T-cell (primary cell): ENCODE measurements around the gene TMEM250. TPM values are rescaled to one million over a fixed set of nuclear protein-coding genes. Genes with fewer than 3 reads are reported as not detected.
"Not testable (repeated sequence)": the region's sequence is repeated elsewhere in the genome, so short reads cannot be mapped to it uniquely, and the experiment has no call there.

Source experiments
- ATAC-seq, 4 experiments: fragments of 200-7000 bp in 3 of 4; fragments of 150-1000 bp in 1 of 4; cut with Tn5 transposase; replicated peaks in 1 of 4; 1 replicate in 3 of 4; 2 replicates in 1 of 4; pipeline ENCODE4 v1.10.0; 2021; ENCODE audit warnings: moderate library complexity in 3 of 4, mild to moderate bottlenecking in 2 of 4, moderate number of reproducible peaks in 1 of 4
- CTCF ChIA-PET, 2 donors: fragments of 300-600 bp; sonication (Branson Sonifier 250); formaldehyde crosslinking; loops; one replicate each; lab custom pipeline; 2022; ENCODE audit warnings: antibody characterized with exemption in 2 of 2; lab: Charles Lee
- POLR2A ChIA-PET, 2 donors: fragments of 300-600 bp; sonication (Branson Sonifier 250); formaldehyde crosslinking; loops; one replicate each; lab custom pipeline; 2022; ENCODE audit warnings: antibody characterized with exemption in 2 of 2; lab: Charles Lee
- DNase-seq, 35 experiments: peaks; one replicate each; pipeline versions ENCODE4 v3.0.0 to v3.0.0-alpha.2; 2013 to 2023
- H3K27ac ChIP-seq: one replicate; pipeline ENCODE4 v1.5.1; 2013; ENCODE audit warnings: low read length
- H3K27me3 ChIP-seq, 2 experiments: replicated peaks in 1 of 2; 1 replicate in 1 of 2; 2 replicates in 1 of 2; pipeline versions ENCODE4 v1.6.1 to v1.7.0; 2013; ENCODE audit warnings: low read length in 1 of 2, mixed read lengths in 1 of 2; ENCODE audit not compliant: control insufficient read depth in 2 of 2, insufficient read depth in 2 of 2; ENCODE audit errors: extremely low read depth in 1 of 2
- H3K36me3 ChIP-seq, 2 donors: 1 replicate in 1 of 2; 2 replicates in 1 of 2; pipeline versions ENCODE4 v1.6.1 to v1.7.0; 2013; ENCODE audit warnings: low read length in 1 of 2; ENCODE audit not compliant: control insufficient read depth in 2 of 2, insufficient read depth in 1 of 2; ENCODE audit errors: extremely low read depth in 1 of 2
- H3K4me1 ChIP-seq, 2 experiments: 1 replicate in 1 of 2; 2 replicates in 1 of 2; pipeline versions ENCODE4 v1.6.1 to v1.7.0; 2013; ENCODE audit warnings: low read length in 2 of 2, mixed read lengths in 1 of 2; ENCODE audit not compliant: insufficient read depth in 2 of 2, control insufficient read depth in 1 of 2; ENCODE audit errors: extremely low read depth in 1 of 2
- H3K4me3 ChIP-seq, 2 donors: 1 replicate in 1 of 2; 2 replicates in 1 of 2; pipeline versions ENCODE4 v1.5.1 to v1.7.0; 2013; ENCODE audit warnings: mild to moderate bottlenecking in 2 of 2, low read length in 1 of 2, moderate library complexity in 1 of 2; ENCODE audit not compliant: control insufficient read depth in 1 of 2; ENCODE audit errors: extremely low read depth in 1 of 2
- H3K9me3 ChIP-seq: 2 replicates; pipeline ENCODE4 v1.7.0; 2013
- H3K27ac Mint-ChIP-seq, 2 donors: one replicate each; pipeline ENCODE4 v1.8.0; 2020 to 2021; ENCODE audit warnings: mild to moderate bottlenecking in 2 of 2, mixed read lengths in 2 of 2
- H3K27me3 Mint-ChIP-seq, 2 donors: one replicate each; pipeline ENCODE4 v1.8.0; 2021 to 2022; ENCODE audit warnings: mixed read lengths in 2 of 2
- H3K36me3 Mint-ChIP-seq: one replicate; pipeline ENCODE4 v1.8.0; 2021; ENCODE audit warnings: mixed read lengths
- H3K4me1 Mint-ChIP-seq, 3 donors: one replicate each; pipeline ENCODE4 v1.8.0; 2020 to 2022; ENCODE audit warnings: mixed read lengths in 3 of 3, mild to moderate bottlenecking in 1 of 3
- H3K4me3 Mint-ChIP-seq, 3 donors: one replicate each; pipeline ENCODE4 v1.8.0; 2020 to 2022; ENCODE audit warnings: mild to moderate bottlenecking in 3 of 3, mixed read lengths in 3 of 3, moderate library complexity in 3 of 3
- H3K9me3 Mint-ChIP-seq, 3 donors: one replicate each; pipeline ENCODE4 v1.8.0; 2020 to 2022; ENCODE audit warnings: mixed read lengths in 3 of 3
- WGBS: methylation state at CpG from one replicate; pipeline ENCODE4 v1.1.5; 2013; ENCODE audit warnings: missing lambda C conversion rate; ENCODE audit not compliant: insufficient coverage; 5-methylcytosine and 5-hydroxymethylcytosine counted together
- total RNA-seq, 35 experiments: library from RNA in 6 of 35; stranded (reverse) in 6 of 35; fragments of 120-200 nt in 1 of 35; gene quantifications; one replicate each; pipeline versions ENCODE4 v1.2.1 to v1.2.4 and lab custom pipeline; 2013 to 2026

Gene TMEM250
- total RNA-seq, 5 donors from 2014 or later (not counting 1 experiment from before 2014, with no cell fraction given): 21.0 to 77.9 (median 63.0) TPM

GRCh38 chr9:136152543-136152866 is 33.8 kb upstream of the TMEM250 start:
- no peaks in the 10 kb centered on the region for H3K4me1 ChIP-seq
- H3K4me3 ChIP-seq: no peak overlapping the region
- peaks cover 0 to 37% of the 10 kb centered on the region in 2 experiments for H3K27me3 ChIP-seq
- ATAC-seq (no peak), DNase-seq (no peak)
- no peaks in the 10 kb centered on the region for H3K9me3 ChIP-seq
- CTCF ChIA-PET: no interaction called here
- no peak overlapping the region for H3K27ac ChIP-seq
- no peak overlapping the region for H3K27ac Mint-ChIP-seq
- 77% methylated on average over 4 of the region's 4 CpGs for WGBS
- POLR2A ChIA-PET: no interaction called here
- H3K9me3 Mint-ChIP-seq: no peaks in the 10 kb centered on the region
- H3K27me3 Mint-ChIP-seq: peaks cover 6 to 12% of the 10 kb centered on the region in 2 donors
- no peaks in the 10 kb centered on the region for H3K4me1 Mint-ChIP-seq
- no peaks in the 10 kb centered on the region for H3K36me3 ChIP-seq
- H3K4me3 Mint-ChIP-seq: no peak overlapping the region
- H3K36me3 Mint-ChIP-seq: no peaks in the 10 kb centered on the region

- H3K4me3 ChIP-seq: no peak overlapping the region
- H3K27ac Mint-ChIP-seq: no peak overlapping the region
- no peaks in the 10 kb centered on the region for H3K36me3 Mint-ChIP-seq
- no peak for DNase-seq
- no peaks in the 10 kb centered on the region for H3K4me1 ChIP-seq
- no peaks in the 10 kb centered on the region for H3K4me1 Mint-ChIP-seq
- H3K4me3 Mint-ChIP-seq: no peak overlapping the region
- peaks cover 0 to 42% of the 10 kb centered on the region in 2 experiments for H3K27me3 ChIP-seq
- ChIA-PET POLR2A (no interaction called here), CTCF (no interaction called here)
- no peaks in the 10 kb centered on the region for H3K36me3 ChIP-seq
- ATAC-seq: no peak
- H3K9me3 Mint-ChIP-seq: no peaks in the 10 kb centered on the region
- peaks cover 6 to 11% of the 10 kb centered on the region in 2 donors for H3K27me3 Mint-ChIP-seq
- H3K27ac ChIP-seq: no peak overlapping the region
- no peaks in the 10 kb centered on the region for H3K9me3 ChIP-seq
- 93% methylated on average over 27 of the region's 27 CpGs for WGBS
Measured at GRCh38 chr9:136151848-136152542, 33.3 kb upstream of the TMEM250 start.

- no peaks in the 10 kb centered on the region for H3K9me3 ChIP-seq
- H3K27me3 Mint-ChIP-seq: peaks cover 6 to 13% of the 10 kb centered on the region in 2 donors
- no peaks in the 10 kb centered on the region for H3K36me3 Mint-ChIP-seq
- 63% methylated on average over 19 of the region's 25 CpGs for WGBS
- H3K36me3 ChIP-seq: no peaks in the 10 kb centered on the region
- no peak for DNase-seq
- no peaks in the 10 kb centered on the region for H3K9me3 Mint-ChIP-seq
- H3K27me3 ChIP-seq: peaks cover 0 to 47% of the 10 kb centered on the region in 2 experiments
- ChIA-PET CTCF (no interaction called here), POLR2A (no interaction called here)
- H3K4me1 ChIP-seq: no peaks in the 10 kb centered on the region
- H3K27ac ChIP-seq: no peak overlapping the region
- H3K4me3 Mint-ChIP-seq: no peak overlapping the region
- no peaks in the 10 kb centered on the region for H3K4me1 Mint-ChIP-seq
- H3K4me3 ChIP-seq: no peak overlapping the region
- no peak for ATAC-seq
- no peak overlapping the region for H3K27ac Mint-ChIP-seq
Measured at GRCh38 chr9:136151214-136151804, 32.6 kb upstream of the TMEM250 start.

- ATAC-seq, H3K36me3 Mint-ChIP-seq, POLR2A ChIA-PET, H3K27ac Mint-ChIP-seq, H3K4me1 Mint-ChIP-seq, H3K4me3 ChIP-seq, H3K9me3 ChIP-seq, H3K4me3 Mint-ChIP-seq, CTCF ChIA-PET, H3K9me3 Mint-ChIP-seq, H3K4me1 ChIP-seq, H3K36me3 ChIP-seq, DNase-seq, H3K27ac ChIP-seq: not testable (repeated sequence)
- peaks cover 0 to 47% of the 10 kb centered on the region in 2 experiments for H3K27me3 ChIP-seq
- H3K27me3 Mint-ChIP-seq: peaks cover 11 to 19% of the 10 kb centered on the region in 2 donors
- WGBS: 83% methylated on average over 7 of the region's 7 CpGs
Measured at GRCh38 chr9:136150664-136151213, 32.1 kb upstream of the TMEM250 start.

GRCh38 chr9:136149853-136150252 is 31.2 kb upstream of the TMEM250 start:
- ATAC-seq: no peak
- Mint-ChIP-seq H3K27ac (no peak overlapping the region), H3K36me3 (no peaks in the 10 kb centered on the region), H3K4me3 (no peak overlapping the region), H3K4me1 (no peaks in the 10 kb centered on the region), H3K9me3 (no peaks in the 10 kb centered on the region), H3K27me3 (peaks cover 7 to 18% of the 10 kb centered on the region in 2 donors)
- whole genome bisulfite sequencing: 74% methylated on average over 7 of the region's 9 CpGs
- Histone ChIP-seq H3K4me1 (no peaks in the 10 kb centered on the region), H3K9me3 (no peaks in the 10 kb centered on the region), H3K4me3 (no peak overlapping the region), H3K36me3 (no peaks in the 10 kb centered on the region), H3K27me3 (peaks cover 0 to 47% of the 10 kb centered on the region in 2 experiments), H3K27ac (no peak overlapping the region)
- ChIA-PET POLR2A (no interaction called here), CTCF (no interaction called here)
- DNase-seq: no peak

- DNase-seq (no peak), ATAC-seq (no peak)
- Histone ChIP-seq H3K9me3 (no peaks in the 10 kb centered on the region), H3K27ac (no peak overlapping the region), H3K4me3 (no peak overlapping the region), H3K36me3 (no peaks in the 10 kb centered on the region), H3K27me3 (peaks cover 0 to 49% of the 10 kb centered on the region in 2 experiments), H3K4me1 (no peaks in the 10 kb centered on the region)
- no peak overlapping the region for H3K4me3 Mint-ChIP-seq
- H3K36me3 Mint-ChIP-seq: no peaks in the 10 kb centered on the region
- ChIA-PET POLR2A (interaction anchor here in 1 of 2 donors (0.5 kb wide), 1 partner anchor 439 kb away, joined by 3 read pairs; no protein-coding TSS in a partner anchor), CTCF (no interaction called here)
- H3K9me3 Mint-ChIP-seq: no peaks in the 10 kb centered on the region
- no peak overlapping the region for H3K27ac Mint-ChIP-seq
- peaks cover 6 to 20% of the 10 kb centered on the region in 2 donors for H3K27me3 Mint-ChIP-seq
- 78% methylated on average over 10 of the region's 12 CpGs for WGBS
- no peaks in the 10 kb centered on the region for H3K4me1 Mint-ChIP-seq
Measured at GRCh38 chr9:136149337-136149736, 30.7 kb upstream of the TMEM250 start.
